Activated CD4-positive, alpha-beta T cell treated with anti-CD3 and anti-CD28 coated beads, Interleukin-2, amount 50 U/mL, for 24 hours (primary cell): ENCODE data around the gene PARN.
"Not testable (repeated sequence)": the region's sequence is repeated elsewhere in the genome, so short reads cannot be mapped to it uniquely, and the experiment has no call there.

Experiments used
- DNase-seq, 2 donors: peaks; one replicate each; pipeline ENCODE4 v3.0.0-alpha.2; 2020; ENCODE audit warnings: low read depth in 1 of 2, low spot score in 1 of 2

Gene PARN

DNA sequence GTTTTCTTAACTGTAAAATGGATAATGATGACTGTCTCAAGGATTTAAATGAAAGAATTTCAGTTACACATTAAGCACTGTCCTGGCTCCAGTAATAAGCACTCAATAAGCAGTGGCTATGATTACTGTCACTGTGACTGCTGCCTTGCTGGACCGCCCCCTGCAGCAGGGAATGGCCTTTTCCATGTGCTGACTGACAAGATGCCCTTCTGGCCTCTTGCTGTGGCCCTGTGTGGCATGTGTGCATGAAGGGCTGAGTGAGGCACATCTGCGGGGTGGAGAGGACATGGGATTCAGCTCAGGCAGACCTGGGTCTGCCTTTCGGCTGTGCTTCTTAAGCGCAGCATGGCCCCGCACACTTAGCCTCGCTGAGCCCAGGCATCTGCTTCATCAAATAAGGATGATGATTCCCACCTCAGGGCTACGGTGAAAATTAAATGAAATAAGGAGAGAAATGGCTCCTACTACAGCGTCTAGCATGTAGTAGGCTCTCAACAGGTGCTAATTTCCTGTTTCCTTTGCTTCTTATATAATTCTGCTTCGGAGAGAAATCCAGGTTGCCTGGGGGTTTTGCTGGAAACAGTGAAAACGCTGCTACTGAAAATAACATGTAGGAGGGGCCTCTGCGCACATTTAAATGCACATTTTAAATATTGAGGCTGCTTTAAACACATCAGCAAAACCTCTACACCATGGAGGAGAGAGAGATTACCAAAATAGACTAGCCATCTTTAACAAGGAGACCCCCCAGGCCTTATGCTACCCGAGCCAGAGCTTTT is 183.9 kb downstream of the PARN start:
- no peak for DNase-seq

DNA sequence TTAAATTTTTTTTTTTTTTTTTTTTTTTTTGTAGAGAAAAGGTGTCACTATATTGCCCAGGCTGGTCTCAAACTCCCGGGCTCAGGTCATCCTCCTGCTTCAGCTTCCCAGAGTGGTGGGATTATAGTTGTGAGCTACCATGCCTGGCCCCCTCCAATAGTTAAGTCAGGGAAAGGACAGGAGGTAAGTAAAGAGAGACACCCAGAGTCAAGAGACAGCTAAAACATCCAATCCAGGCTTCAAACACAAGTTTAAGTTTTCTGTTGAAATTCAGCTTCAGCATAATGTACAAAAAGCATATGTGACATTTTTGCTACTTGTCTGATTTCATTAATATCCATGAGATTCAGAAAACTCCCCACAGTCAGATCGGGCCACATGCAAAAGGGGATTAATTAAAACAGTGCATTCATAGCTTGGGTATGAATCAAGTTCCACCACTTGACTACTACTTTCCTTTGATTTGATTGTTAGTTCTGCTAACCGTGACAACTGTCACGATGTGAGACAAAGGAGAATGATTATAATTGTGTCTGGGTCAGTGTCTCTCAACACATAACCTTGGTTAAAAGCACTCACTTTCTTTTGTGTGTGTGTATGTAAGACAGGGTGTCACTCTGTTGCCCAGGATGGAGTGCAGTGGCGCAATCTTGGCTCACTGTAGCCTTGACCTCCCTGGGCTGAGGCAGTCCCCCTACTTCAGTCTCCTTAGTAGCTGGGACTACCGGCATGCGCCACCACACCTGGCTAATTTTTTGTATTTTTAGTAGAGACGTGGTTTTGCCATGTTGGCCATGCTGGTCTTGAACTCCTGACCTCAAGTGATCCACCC is 184.9 kb downstream of the PARN start:
- no peak for DNase-seq

DNA sequence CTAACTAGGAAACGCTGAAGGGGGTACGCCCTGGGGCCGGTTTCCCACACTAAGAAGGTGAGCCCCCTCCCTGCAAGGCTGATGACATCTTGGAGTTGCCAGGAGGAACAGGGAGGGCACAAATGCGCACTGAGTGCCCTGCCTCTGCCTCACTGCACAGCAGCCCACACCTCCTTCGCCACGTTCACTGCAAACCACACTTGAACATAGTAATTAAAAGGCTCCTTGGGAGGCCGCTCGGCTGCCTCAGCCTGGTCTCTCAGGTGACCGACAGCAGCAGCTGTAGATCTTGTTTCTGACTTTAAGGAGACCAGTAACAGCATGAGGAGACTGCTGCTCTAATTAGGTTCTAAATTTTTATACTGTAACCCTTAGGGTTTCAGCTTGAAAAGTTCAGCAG is 188.5 kb downstream of the PARN start:
- not testable (repeated sequence) for DNase-seq

DNA sequence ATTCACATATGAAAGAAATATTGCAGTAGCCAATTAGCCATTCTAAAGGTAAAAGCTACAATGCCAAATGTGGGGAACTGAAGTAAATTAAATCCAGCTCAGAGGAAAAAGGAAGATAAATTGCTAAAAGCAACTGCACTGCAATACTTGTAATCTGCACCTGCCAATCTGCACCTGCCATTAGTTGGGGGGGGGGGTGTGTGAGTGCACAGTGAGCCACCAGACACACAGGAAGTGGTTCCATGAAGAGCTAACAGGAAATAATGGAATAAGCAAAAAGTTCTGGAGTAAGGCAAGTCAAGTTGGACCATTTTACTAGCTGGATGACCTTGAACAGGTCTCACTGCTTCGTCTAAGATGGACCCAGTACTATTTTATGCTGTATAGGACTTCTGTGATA is 191.8 kb downstream of the PARN start:
- DNase-seq = no peak

- DNase-seq = no peak
Observed at GRCh38 chr16:14437426-14437825, 192.6 kb downstream of the PARN start.

DNA sequence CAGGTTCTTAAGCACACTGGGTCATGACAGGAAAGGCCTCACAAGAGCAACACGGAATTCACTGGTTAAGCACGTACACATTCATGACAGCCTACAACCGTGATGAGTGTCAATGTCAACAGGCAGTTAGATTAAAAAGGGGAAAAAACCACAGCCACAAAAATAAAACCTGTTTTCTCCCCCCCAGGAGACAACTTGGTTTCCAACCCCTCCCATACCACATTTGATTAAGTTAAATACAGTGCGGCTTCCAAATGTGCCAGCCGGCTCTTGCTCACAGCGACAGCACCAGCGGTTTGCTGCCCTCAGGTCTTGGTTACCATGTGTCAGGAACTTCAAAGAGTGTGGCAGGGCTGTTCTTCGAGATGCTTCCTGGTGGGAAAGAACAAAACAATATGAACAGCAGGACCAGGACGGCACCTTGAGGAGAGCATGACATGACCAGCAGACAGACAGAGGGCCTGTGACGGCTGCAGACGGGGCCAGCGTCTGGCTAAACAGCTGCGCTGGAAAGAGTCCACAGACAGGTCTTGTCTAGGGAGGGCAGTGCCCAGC is 193.6 kb downstream of the PARN start:
- DNase-seq = no peak

GRCh38 chr16:14434860-14435259 is 195.2 kb downstream of the PARN start:
- no peak for DNase-seq

DNA sequence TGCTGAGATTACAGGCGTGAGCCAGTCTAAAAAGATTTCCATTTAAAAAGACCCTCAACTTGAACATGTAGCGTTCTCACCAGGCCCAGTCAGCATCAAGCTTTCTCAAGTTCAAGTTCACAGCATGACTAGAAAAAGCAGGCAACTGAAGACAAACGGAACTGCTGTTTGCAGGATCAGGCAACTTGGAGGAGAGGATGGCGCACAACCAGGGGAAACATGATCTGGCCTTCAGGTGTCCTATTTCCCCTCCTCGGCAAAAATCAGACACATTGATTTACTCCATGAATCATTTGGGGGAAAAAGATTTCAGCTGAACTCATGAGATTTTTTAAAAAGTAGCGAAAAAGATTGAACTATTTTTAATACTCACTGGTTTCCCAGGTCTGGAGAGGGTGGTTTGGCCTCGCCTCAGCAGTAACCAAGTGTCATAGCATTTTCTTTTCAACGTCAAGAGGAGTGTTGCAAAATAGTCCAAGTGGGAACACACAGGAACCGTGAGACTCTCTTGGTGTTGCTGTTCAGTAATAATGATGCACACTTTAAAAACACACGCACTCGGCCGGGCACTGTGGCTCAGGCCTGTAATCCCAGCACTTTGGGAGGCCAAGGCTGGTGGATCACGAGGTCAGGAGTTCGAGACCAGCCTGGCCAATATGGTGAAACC is 201.0 kb downstream of the PARN start:
- not testable (repeated sequence) for DNase-seq

GRCh38 chr16:14428043-14428442 is 202.0 kb downstream of the PARN start:
- DNase-seq = no peak

- DNase-seq = no peak
Observed at GRCh38 chr16:14427371-14427948, 202.6 kb downstream of the PARN start.

- no peak for DNase-seq
Observed at GRCh38 chr16:14424595-14424994, 205.5 kb downstream of the PARN start.

GRCh38 chr16:14423344-14423743 is 206.7 kb downstream of the PARN start:
- no peak for DNase-seq

GRCh38 chr16:14420721-14421488 is 209.2 kb downstream of the PARN start:
- no peak for DNase-seq

GRCh38 chr16:14420243-14420642 is 209.8 kb downstream of the PARN start:
- not testable (repeated sequence) for DNase-seq

DNA sequence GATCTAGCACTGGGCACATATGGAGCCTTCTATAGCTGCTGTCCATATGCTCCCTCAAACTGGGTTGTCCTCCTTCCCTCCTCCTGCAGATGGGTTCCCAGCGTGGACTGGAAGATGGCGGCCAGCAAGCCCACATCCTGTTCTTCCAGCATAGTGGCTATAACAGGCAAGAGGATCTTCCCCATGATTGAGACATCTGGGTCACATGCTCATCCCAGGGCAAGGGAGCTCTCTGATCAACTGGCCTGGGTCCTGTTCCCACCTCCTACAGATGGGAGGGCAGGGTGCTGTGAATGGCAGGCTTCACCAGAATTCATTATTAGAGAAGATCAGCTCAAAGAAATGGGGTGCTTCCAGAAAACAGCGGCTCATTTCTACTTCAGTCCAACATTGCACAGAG is 210.2 kb downstream of the PARN start:
- DNase-seq = no peak

DNA sequence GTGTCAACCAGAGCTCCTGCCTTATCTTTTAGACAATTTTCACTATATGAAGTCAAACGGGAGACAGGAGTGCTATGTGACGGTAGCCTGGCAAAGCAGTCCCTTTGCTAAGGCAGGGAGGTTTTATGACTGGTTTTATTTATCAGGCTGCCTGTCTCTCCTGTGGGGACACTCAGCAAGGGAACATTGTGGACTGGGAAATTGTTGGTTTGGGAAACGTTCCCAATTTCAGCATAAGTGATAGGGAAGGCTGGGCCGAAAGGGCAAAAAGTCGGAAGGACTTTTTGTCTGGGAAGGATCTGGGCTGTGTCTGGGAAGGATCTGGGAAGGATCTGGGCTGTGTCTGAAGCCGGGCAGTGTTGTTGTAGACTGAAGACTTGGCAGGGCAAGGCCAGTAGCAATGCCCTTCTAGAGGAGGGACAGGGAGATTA is 211.2 kb downstream of the PARN start:
- no peak for DNase-seq

DNA sequence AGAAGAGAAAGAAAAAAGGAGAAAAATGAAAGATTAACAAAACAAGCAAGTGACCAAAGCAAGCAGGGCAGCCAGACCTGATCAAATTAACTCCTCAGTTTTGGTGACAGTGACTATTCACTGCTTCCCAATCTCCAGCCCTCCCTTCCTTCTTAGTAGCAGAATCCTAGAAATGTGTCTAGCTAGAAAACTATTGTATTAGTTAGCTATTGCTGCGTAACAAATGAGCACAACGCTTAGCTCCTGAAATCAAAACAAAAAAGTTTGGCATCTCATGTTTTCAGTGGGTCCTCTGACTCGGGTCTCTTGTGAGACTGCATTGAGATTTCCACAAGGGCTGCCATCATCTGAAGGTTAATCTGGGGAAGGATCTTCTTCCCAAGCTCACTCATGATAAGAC is 213.9 kb downstream of the PARN start:
- DNase-seq = no peak

DNA sequence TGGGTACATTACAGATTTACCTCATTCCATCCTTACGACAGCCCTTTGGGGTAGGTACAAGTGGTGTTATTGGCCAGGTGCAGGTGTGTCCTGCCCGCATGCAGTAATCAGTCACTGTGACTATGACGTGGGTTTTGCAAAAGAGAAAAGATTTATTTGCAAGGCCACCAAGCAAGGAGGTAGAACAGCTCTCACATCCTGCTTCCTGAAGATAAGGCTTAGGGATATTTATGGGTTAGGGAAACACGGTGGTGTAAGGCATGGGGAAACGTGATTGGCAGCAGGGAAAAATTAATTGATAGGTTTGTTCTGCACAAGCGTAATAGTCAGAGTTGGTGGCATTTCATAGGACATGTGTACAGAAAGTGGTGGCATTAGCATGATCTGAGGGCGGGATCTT is 214.8 kb downstream of the PARN start:
- no peak for DNase-seq

GRCh38 chr16:14409563-14409962 is 220.5 kb downstream of the PARN start:
- no peak for DNase-seq

- DNase-seq = no peak
Observed at GRCh38 chr16:14407786-14408399, 222.2 kb downstream of the PARN start.
